ENCODE measurements around the gene SLAIN2.

SLAIN2 gene

GRCh38 chr4:48375651-48376304 lies 34.4 kb downstream of the SLAIN2 start:
- DNase-seq (ENCODE audit: low read depth), result no peak
- TF ChIP-seq, protein P1, sequence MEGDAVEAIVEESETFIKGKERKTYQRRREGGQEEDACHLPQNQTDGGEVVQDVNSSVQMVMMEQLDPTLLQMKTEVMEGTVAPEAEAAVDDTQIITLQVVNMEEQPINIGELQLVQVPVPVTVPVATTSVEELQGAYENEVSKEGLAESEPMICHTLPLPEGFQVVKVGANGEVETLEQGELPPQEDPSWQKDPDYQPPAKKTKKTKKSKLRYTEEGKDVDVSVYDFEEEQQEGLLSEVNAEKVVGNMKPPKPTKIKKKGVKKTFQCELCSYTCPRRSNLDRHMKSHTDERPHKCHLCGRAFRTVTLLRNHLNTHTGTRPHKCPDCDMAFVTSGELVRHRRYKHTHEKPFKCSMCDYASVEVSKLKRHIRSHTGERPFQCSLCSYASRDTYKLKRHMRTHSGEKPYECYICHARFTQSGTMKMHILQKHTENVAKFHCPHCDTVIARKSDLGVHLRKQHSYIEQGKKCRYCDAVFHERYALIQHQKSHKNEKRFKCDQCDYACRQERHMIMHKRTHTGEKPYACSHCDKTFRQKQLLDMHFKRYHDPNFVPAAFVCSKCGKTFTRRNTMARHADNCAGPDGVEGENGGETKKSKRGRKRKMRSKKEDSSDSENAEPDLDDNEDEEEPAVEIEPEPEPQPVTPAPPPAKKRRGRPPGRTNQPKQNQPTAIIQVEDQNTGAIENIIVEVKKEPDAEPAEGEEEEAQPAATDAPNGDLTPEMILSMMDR (IDR thresholded peaks at IDR 0.05; ENCODE audit: low read depth, low read length, missing control alignments), result no peak
- H3K4me3 ChIP-seq (ENCODE audit: low read depth, low read length), result no peak overlapping the region

- TF ChIP-seq, protein P1 (IDR thresholded peaks at IDR 0.05; ENCODE audit: low read depth, low read length, missing control alignments), result no peak
- H3K4me3 ChIP-seq (ENCODE audit: low read depth, low read length), result no peak overlapping the region
- DNase-seq (ENCODE audit: low read depth), result no peak
These were observed 38.4 kb downstream of the SLAIN2 start for GRCh38 chr4:48379587-48380180.

DNA sequence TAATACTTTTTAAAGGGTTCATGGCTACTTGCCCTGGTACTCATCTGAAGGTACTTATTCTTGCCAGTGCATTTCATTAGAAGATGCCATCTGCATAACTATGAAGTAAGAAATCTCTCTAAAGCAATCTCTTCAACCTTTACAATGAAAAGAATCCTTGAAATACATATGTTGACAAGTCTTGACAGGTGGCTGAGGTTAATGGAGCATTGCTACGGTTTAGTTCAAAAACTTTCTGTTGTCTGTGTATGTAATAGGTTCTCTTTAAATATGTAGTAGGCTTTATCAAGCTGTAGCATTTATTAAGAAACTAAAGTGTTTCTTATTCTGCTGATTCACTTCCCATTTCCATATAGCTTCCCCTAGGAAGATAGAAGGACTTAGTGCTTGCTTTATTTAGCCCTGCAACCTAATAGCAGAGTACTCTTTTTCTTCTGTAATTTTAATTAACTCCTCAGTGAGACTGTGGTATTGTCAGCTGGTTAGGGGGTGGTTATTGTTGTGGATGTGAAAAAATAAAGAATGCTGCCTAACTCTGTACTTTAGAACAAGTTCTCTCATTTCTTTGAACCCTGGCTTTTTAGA lies 39.3 kb downstream of the SLAIN2 start:
- H3K4me3 ChIP-seq (ENCODE audit: low read depth, low read length), result no peak overlapping the region
- TF ChIP-seq, protein P1 (IDR thresholded peaks at IDR 0.05; ENCODE audit: low read depth, low read length, missing control alignments), result no peak
- no peak for DNase-seq (ENCODE audit: low read depth)

GRCh38 chr4:48388525-48389154 lies 47.3 kb downstream of the SLAIN2 start:
- TF ChIP-seq, protein P1 (IDR thresholded peaks at IDR 0.05; ENCODE audit: low read depth, low read length, missing control alignments), result no peak
- H3K4me3 ChIP-seq (ENCODE audit: low read depth, low read length), result no peak overlapping the region
- DNase-seq (ENCODE audit: low read depth), result no peak

DNA sequence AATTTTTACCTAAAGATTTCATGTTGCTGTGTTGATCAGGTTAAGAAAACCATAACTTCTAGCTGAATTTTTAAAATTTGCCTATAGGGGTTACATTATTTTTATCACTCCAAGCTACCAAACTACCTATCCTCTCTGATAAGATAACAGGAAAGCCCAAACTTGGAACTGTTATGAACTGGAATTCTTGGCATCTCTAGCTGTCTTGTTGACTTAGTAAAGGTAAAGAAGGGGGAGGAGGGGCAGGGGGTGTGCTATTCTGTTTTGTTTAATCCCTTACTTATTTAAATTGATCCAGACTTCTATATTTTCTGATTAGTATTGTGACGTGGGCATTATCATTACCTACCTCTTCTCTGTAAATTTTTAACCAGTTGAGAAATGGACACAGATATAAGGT lies 54.7 kb downstream of the SLAIN2 start:
- TF ChIP-seq, protein P1 (IDR thresholded peaks at IDR 0.05; ENCODE audit: low read depth, low read length, missing control alignments), result no peak
- H3K4me3 ChIP-seq (ENCODE audit: low read depth, low read length), result no peak overlapping the region
- DNase-seq (ENCODE audit: low read depth), result no peak

GRCh38 chr4:48400416-48400815 lies 59.1 kb downstream of the SLAIN2 start:
- DNase-seq (ENCODE audit: low read depth), result no peak
- no peak overlapping the region for H3K4me3 ChIP-seq (ENCODE audit: low read depth, low read length)
- TF ChIP-seq, protein P1 (IDR thresholded peaks at IDR 0.05; ENCODE audit: low read depth, low read length, missing control alignments), result no peak
